Peyer's patch (tissue), 4 donors: Measurements from ENCODE around the gene CAP2.

Experiments
- POLR2A ChIP-seq, 2 donors: fragments of 450-650 bp; IDR thresholded peaks; one replicate each; pipeline ENCODE4 v1.5.1; 2017; ENCODE audit warnings: antibody characterized with exemption in 2 of 2, mild to moderate bottlenecking in 2 of 2, moderate library complexity in 2 of 2
- TF ChIP-seq, protein P1 (sequence below), 6 experiments: fragments of 450-650 bp in 4 of 6; fragments of 200-600 bp in 2 of 6; sonication (generic) in 1 of 6; IDR thresholded peaks; one replicate each; pipeline ENCODE4 v1.5.1; 2017 to 2019; ENCODE audit warnings: antibody characterized with exemption in 6 of 6, mild to moderate bottlenecking in 3 of 6, moderate library complexity in 1 of 6

GRCh38 chr6:17466707-17467106, 73.3 kb downstream of the CAP2 start:
- no peak for TF ChIP-seq POLR2A (IDR thresholded peaks at IDR 0.05)
- TF ChIP-seq, protein P1, sequence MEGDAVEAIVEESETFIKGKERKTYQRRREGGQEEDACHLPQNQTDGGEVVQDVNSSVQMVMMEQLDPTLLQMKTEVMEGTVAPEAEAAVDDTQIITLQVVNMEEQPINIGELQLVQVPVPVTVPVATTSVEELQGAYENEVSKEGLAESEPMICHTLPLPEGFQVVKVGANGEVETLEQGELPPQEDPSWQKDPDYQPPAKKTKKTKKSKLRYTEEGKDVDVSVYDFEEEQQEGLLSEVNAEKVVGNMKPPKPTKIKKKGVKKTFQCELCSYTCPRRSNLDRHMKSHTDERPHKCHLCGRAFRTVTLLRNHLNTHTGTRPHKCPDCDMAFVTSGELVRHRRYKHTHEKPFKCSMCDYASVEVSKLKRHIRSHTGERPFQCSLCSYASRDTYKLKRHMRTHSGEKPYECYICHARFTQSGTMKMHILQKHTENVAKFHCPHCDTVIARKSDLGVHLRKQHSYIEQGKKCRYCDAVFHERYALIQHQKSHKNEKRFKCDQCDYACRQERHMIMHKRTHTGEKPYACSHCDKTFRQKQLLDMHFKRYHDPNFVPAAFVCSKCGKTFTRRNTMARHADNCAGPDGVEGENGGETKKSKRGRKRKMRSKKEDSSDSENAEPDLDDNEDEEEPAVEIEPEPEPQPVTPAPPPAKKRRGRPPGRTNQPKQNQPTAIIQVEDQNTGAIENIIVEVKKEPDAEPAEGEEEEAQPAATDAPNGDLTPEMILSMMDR (IDR thresholded peaks at IDR 0.05) = no peak
